RPMI7951 (cell line): ENCODE measurements around the gene TCF7. TPM values are rescaled to one million over a fixed set of nuclear protein-coding genes. Genes with fewer than 3 reads are reported as not detected.
A peak's percentile ranks its signal among the peaks of the same experiment; 100 is the strongest.

Experiments used
- DNase-seq: peaks from one replicate; pipeline ENCODE4 v3.0.0-alpha.2; 2012; ENCODE audit warnings: low read depth
- total RNA-seq: library from RNA; depleted of rRNA; stranded (reverse); fragments of >200 nt; shearing (Covaris generic); gene quantifications from 2 replicates; pipeline ENCODE4 v1.2.3, GENCODE V29; 2014

Gene TCF7
- total RNA-seq, 1 experiment from 2014 or later = 12.3 TPM

- DNase-seq = no peak
Observed at GRCh38 chr5:134113363-134113889, 1.1 kb upstream of the TCF7 start.

GRCh38 chr5:134114886-134115805 is 665 bp downstream of the TCF7 start:
- DNase-seq = no peak

GRCh38 chr5:134115806-134116175 is 1.3 kb downstream of the TCF7 start:
- DNase-seq = peak; percentile 43

- no peak for DNase-seq
Observed at GRCh38 chr5:134116286-134116685, 1.8 kb downstream of the TCF7 start.

- no peak for DNase-seq
Observed at GRCh38 chr5:134116789-134117761, 2.6 kb downstream of the TCF7 start.

GRCh38 chr5:134118212-134118835 is 3.8 kb downstream of the TCF7 start:
- DNase-seq = no peak

- DNase-seq = no peak
Observed at GRCh38 chr5:134119720-134120119, 5.2 kb downstream of the TCF7 start.

GRCh38 chr5:134120386-134121138 is 6.1 kb downstream of the TCF7 start:
- DNase-seq = no peak

- no peak for DNase-seq
Observed at GRCh38 chr5:134122530-134122929, 8.0 kb downstream of the TCF7 start.

- no peak for DNase-seq
Observed at GRCh38 chr5:134123360-134123759, 8.9 kb downstream of the TCF7 start.

- peak; percentile 98 for DNase-seq
Observed at GRCh38 chr5:134124289-134125038, 10.0 kb downstream of the TCF7 start.

GRCh38 chr5:134125039-134126015 is 10.8 kb downstream of the TCF7 start:
- DNase-seq = peak; percentile 99

GRCh38 chr5:134127376-134127861 is 12.9 kb downstream of the TCF7 start:
- DNase-seq = peak; percentile 51

GRCh38 chr5:134127988-134128647 is 13.6 kb downstream of the TCF7 start:
- DNase-seq = no peak

- no peak for DNase-seq
Observed at GRCh38 chr5:134128648-134128995, 14.1 kb downstream of the TCF7 start.

GRCh38 chr5:134129411-134130238 is 15.1 kb downstream of the TCF7 start:
- DNase-seq = no peak

GRCh38 chr5:134130239-134130945 is 15.9 kb downstream of the TCF7 start:
- DNase-seq = no peak
